Upper lobe of left lung (tissue), 6 donors: Measurements from ENCODE around the gene APCDD1. TPM values are rescaled to one million over a fixed set of nuclear protein-coding genes. Genes with fewer than 3 reads are reported as not detected.

ENCODE experiments used
- ATAC-seq, 2 donors: fragments of 200-7000 bp; cut with Tn5 transposase; one replicate each; pipeline ENCODE4 v1.9.1; 2022; ENCODE audit warnings: mild to moderate bottlenecking in 2 of 2, moderate library complexity in 2 of 2; ENCODE audit not compliant: low FRiP score in 2 of 2
- DNase-seq, 2 donors: peaks; one replicate each; pipeline ENCODE4 v3.0.0-alpha.2; 2019 to 2020
- H3K27ac ChIP-seq, 4 donors: fragments of 200-600 bp; sonication (generic); one replicate each; pipeline ENCODE4 v1.5.1; 2016 to 2019
- H3K27me3 ChIP-seq, 4 donors: fragments of 200-600 bp; sonication (generic); one replicate each; pipeline ENCODE4 v1.5.1; 2017 to 2019
- H3K36me3 ChIP-seq, 4 donors: fragments of 200-600 bp; sonication (generic); one replicate each; pipeline ENCODE4 v1.5.1; 2016 to 2019
- H3K4me1 ChIP-seq, 4 donors: fragments of 200-600 bp; sonication (generic); one replicate each; pipeline ENCODE4 v1.5.1; 2018 to 2019
- H3K4me3 ChIP-seq, 4 donors: fragments of 200-600 bp; sonication (generic); one replicate each; pipeline ENCODE4 v1.5.1; 2017 to 2019; ENCODE audit warnings: mild to moderate bottlenecking in 2 of 4, moderate library complexity in 1 of 4
- H3K9me3 ChIP-seq, 4 donors: fragments of 200-600 bp; sonication (generic); one replicate each; pipeline ENCODE4 v1.5.1; 2018 to 2019
- CTCF ChIP-seq, 6 experiments: fragments of 450-650 bp in 4 of 6; fragments of 200-600 bp in 2 of 6; sonication (generic) in 2 of 6; IDR thresholded peaks; one replicate each; pipeline ENCODE4 v1.5.1; 2016 to 2019; ENCODE audit warnings: antibody characterized with exemption in 6 of 6
- EP300 ChIP-seq, 4 donors: sonication (generic); formaldehyde crosslinking; IDR thresholded peaks; one replicate each; pipeline ENCODE4 v1.5.1; 2017; ENCODE audit warnings: antibody characterized with exemption in 4 of 4, control low read depth in 2 of 4
- POLR2A ChIP-seq, 4 donors: fragments of 450-650 bp; IDR thresholded peaks; one replicate each; pipeline ENCODE4 v1.5.1; 2016 to 2017; ENCODE audit warnings: antibody characterized with exemption in 4 of 4, mild to moderate bottlenecking in 2 of 4
- POLR2AphosphoS5 ChIP-seq, 2 donors: sonication (generic); formaldehyde crosslinking; IDR thresholded peaks; one replicate each; pipeline ENCODE4 v1.5.1; 2017; ENCODE audit warnings: antibody characterized with exemption in 2 of 2
- WGBS, 2 donors: methylation state at CpG; one replicate each; pipeline ENCODE4 v1.1.5; 2017 to 2018; 5-methylcytosine and 5-hydroxymethylcytosine counted together
- total RNA-seq, 6 donors: library from RNA; depleted of rRNA in 4 of 6; stranded (reverse); fragments of >200 nt in 4 of 6; gene quantifications; one replicate each; pipeline versions ENCODE4 v1.1.0 to v1.2.1, GENCODE V29; 2016 to 2021
- donor health status: DM: no; HTN: no; CAD: no; lungs with moderate emphysema.
- donor health status: DM: no; HTN: yes; CAD: no; lungs with severe emphysema.

The APCDD1 gene
- total RNA-seq, 6 donors from 2014 or later, result 8.4 to 40.4 (median 24.1) TPM

DNA sequence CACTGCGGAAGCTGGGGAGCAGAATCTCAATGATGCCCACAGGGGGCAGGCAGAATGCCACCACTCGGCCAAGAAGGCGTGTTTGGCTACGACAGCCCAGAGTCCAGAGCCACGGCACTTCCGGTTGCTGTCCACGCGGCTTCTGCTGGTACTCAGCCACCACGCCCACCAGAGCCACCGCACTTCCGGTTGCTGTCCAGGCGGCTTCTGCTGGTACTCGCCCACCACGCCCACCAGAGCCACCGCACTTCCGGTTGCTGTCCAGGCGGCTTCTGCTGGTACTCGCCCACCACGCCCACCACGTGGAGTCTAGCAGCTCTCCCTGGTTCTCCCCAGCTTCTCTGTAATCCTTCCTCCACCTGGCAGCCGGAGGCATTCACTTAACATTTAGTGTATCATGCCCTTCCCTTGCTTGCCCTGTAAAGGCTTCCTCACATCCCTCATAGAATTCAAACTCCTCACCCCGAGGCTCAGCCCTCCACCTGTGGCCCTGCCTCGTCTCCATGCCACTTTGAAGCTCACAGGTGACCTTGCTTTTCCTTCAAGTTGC is 40.1 kb upstream of the APCDD1 start:
- H3K9me3 ChIP-seq, result no peaks in the 10 kb centered on the region
- DNase-seq, result peak in 1 of 2 donors; percentile 70
- WGBS, 2 donors, result 95% methylated on average over 19 to 23 of the region's 23 CpGs
- H3K27me3 ChIP-seq, result no peaks in the 10 kb centered on the region
- TF ChIP-seq POLR2AphosphoS5 (IDR thresholded peaks at IDR 0.05) (no peak), EP300 (IDR thresholded peaks at IDR 0.05) (no peak), CTCF (IDR thresholded peaks at IDR 0.05) (no peak), POLR2A (IDR thresholded peaks at IDR 0.05) (no peak)
- no peak overlapping the region for H3K27ac ChIP-seq
- H3K4me3 ChIP-seq, result no peak overlapping the region
- no peak for ATAC-seq
- H3K4me1 ChIP-seq, result no peaks in the 10 kb centered on the region
- no peaks in the 10 kb centered on the region for H3K36me3 ChIP-seq

- no peaks in the 10 kb centered on the region for H3K36me3 ChIP-seq
- WGBS, 2 donors, result 76 to 88% methylated on average over 9 of the region's 9 CpGs
- no peaks in the 10 kb centered on the region for H3K9me3 ChIP-seq
- ATAC-seq, result no peak
- no peak for TF ChIP-seq CTCF (IDR thresholded peaks at IDR 0.05)
- no peak for TF ChIP-seq POLR2AphosphoS5 (IDR thresholded peaks at IDR 0.05)
- TF ChIP-seq POLR2A (IDR thresholded peaks at IDR 0.05), result no peak
- TF ChIP-seq EP300 (IDR thresholded peaks at IDR 0.05), result no peak
- no peak for DNase-seq
- no peak overlapping the region for H3K27ac ChIP-seq
- H3K27me3 ChIP-seq, result no peaks in the 10 kb centered on the region
- H3K4me1 ChIP-seq, result no peaks in the 10 kb centered on the region
- H3K4me3 ChIP-seq, result no peak overlapping the region
Measured at GRCh38 chr18:10416065-10416464, 38.4 kb upstream of the APCDD1 start.

DNA sequence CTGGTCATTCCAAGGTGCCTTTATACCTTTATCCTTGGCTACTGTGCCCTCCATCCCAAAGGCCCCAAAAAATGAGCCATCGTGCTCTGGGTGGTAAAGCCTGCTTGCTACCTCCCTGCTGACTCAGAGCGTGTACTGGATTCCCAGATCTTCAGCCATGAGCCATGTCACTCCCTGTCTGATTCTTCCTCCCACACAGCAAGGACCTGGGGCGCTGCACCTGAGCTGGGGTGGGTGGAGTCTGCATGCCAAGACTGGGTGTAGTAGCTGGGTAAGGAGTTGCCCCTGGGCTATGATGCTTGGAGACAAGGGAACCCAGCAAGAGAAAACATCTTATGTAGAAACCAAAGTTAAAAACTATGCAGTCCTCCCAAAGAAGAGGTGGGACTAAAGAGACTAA is 37.2 kb upstream of the APCDD1 start:
- TF ChIP-seq CTCF (IDR thresholded peaks at IDR 0.05) (no peak), EP300 (IDR thresholded peaks at IDR 0.05) (no peak), POLR2A (IDR thresholded peaks at IDR 0.05) (no peak), POLR2AphosphoS5 (IDR thresholded peaks at IDR 0.05) (no peak)
- Histone ChIP-seq H3K9me3 (no peaks in the 10 kb centered on the region), H3K36me3 (no peaks in the 10 kb centered on the region), H3K27me3 (no peaks in the 10 kb centered on the region), H3K4me3 (no peak overlapping the region), H3K27ac (peak overlapping the region in 1 of 4 donors; percentile 21), H3K4me1 (no peaks in the 10 kb centered on the region)
- DNase-seq (no peak), ATAC-seq (no peak)
- WGBS, 2 donors, result 77 to 100% methylated on average over 3 of the region's 3 CpGs

DNA sequence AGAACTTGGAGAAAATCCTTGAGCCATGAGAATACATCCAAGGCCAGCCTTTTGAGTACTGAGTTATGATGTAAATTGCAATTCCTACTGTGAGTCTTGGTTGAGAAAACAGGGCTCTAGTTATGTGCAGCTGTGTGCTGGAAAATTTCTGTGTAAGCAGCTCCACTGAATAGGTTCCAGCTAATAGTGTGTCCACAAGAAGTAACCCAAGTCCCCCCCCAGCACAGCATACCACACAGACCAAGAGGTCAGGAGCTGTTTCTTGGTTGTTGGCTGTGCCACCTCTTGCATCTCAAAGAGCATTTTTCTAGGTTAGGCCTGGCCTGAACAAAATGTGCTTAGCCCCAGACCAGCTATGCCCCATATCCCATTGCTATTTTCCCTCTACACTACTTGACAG is 36.8 kb upstream of the APCDD1 start:
- ATAC-seq, result no peak
- Histone ChIP-seq H3K27ac (no peak overlapping the region), H3K9me3 (no peaks in the 10 kb centered on the region)

More for the DNA sequence above, 36.8 kb upstream of the APCDD1 start:
- Histone ChIP-seq H3K27me3 (no peaks in the 10 kb centered on the region), H3K36me3 (no peaks in the 10 kb centered on the region), H3K4me3 (no peak overlapping the region), H3K4me1 (no peaks in the 10 kb centered on the region)
- DNase-seq, result no peak
- TF ChIP-seq CTCF (IDR thresholded peaks at IDR 0.05) (no peak), EP300 (IDR thresholded peaks at IDR 0.05) (no peak), POLR2AphosphoS5 (IDR thresholded peaks at IDR 0.05) (no peak), POLR2A (IDR thresholded peaks at IDR 0.05) (no peak)
